ENCODE results near the gene ZNF189. TPM values are rescaled to one million over a fixed set of nuclear protein-coding genes. Genes with fewer than 3 reads are reported as not detected.

ZNF189 gene
- total RNA-seq, 3 donors from 2014 or later = 13.1 to 27.9 (median 17.7) TPM

DNA sequence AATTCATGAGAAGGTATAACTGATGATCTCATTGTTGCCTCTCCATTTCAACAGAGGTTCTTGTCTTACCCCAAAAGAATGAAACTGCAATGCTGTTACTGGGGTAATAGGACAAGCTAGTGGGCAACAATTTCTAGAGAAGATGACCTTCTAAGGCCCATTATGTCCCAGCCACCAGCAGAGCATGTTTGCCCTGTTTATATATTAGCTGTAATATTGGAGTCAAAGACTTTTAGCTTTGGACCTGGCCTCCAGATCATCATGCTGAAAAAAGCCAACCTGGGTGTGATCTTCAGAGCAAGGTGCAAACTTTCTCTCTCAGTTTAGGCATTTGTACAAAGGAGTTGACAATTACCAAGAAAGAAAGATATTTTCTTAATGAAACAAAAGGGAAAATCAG, 33.5 kb downstream of the ZNF189 start:
- intact Hi-C loops (cut with DNase I, micrococcal nuclease) = no loop called here
- H3K36me3 ChIP-seq (ENCODE audit: low read depth) = no peaks in the 10 kb centered on the region
- DNase-seq = no peak
- H3K9me3 ChIP-seq = no peaks in the 10 kb centered on the region
- ATAC-seq = no peak
- TF ChIP-seq, protein P1, sequence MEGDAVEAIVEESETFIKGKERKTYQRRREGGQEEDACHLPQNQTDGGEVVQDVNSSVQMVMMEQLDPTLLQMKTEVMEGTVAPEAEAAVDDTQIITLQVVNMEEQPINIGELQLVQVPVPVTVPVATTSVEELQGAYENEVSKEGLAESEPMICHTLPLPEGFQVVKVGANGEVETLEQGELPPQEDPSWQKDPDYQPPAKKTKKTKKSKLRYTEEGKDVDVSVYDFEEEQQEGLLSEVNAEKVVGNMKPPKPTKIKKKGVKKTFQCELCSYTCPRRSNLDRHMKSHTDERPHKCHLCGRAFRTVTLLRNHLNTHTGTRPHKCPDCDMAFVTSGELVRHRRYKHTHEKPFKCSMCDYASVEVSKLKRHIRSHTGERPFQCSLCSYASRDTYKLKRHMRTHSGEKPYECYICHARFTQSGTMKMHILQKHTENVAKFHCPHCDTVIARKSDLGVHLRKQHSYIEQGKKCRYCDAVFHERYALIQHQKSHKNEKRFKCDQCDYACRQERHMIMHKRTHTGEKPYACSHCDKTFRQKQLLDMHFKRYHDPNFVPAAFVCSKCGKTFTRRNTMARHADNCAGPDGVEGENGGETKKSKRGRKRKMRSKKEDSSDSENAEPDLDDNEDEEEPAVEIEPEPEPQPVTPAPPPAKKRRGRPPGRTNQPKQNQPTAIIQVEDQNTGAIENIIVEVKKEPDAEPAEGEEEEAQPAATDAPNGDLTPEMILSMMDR (IDR thresholded peaks at IDR 0.05) = no peak
- no peaks in the 10 kb centered on the region for H3K4me1 ChIP-seq (ENCODE audit: low read depth)
- no peak overlapping the region for H3K4me3 ChIP-seq

DNA sequence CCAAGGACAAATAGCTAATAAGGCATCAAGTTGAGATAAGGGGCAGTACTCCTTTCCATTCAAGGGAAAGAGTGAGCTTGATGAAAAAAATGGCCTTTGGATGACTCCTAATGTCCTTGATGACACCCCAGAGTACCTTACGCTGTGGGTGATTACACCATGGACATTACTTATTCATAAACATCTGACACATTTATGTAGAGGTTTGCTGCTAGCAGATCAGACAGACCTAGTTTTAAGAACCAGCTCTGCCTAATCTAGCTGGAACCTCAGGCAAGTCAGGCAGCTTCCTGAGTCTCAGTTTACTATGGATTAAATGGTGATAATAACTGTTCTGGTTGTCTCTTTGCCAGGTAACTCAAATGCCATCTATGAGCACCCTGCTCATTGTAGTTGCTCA, 34.1 kb downstream of the ZNF189 start:
- no peak for ATAC-seq
- TF ChIP-seq, protein P1 (IDR thresholded peaks at IDR 0.05) = no peak
- DNase-seq = no peak
- intact Hi-C loops (cut with DNase I, micrococcal nuclease) = no loop called here
- Histone ChIP-seq H3K9me3 (no peaks in the 10 kb centered on the region), H3K4me1 (ENCODE audit: low read depth) (no peaks in the 10 kb centered on the region), H3K4me3 (no peak overlapping the region), H3K36me3 (ENCODE audit: low read depth) (no peaks in the 10 kb centered on the region)

DNA sequence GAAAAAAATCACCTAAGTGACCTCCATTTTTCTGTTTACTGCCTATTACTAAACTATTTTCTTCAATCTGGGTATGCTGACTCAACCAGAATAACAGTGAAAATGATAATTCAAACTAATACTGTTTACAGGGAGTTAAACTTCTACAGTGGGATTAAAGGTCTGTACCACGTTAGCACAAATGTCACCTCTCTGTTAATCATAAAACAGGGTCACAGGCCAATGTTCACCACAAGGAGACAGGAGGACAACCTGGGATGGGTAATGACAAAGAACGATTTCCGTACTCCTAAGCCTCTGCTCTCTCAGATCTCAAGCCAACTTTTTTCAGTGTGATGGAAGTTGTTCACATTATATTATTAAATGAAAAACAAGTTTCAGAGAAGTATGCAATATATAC, 34.6 kb downstream of the ZNF189 start:
- no peaks in the 10 kb centered on the region for H3K9me3 ChIP-seq
- H3K36me3 ChIP-seq (ENCODE audit: low read depth) = no peaks in the 10 kb centered on the region
- intact Hi-C loops (cut with DNase I, micrococcal nuclease) = no loop called here
- TF ChIP-seq, protein P1 (IDR thresholded peaks at IDR 0.05) = no peak
- no peak overlapping the region for H3K4me3 ChIP-seq
- DNase-seq (no peak), ATAC-seq (no peak)
- no peaks in the 10 kb centered on the region for H3K4me1 ChIP-seq (ENCODE audit: low read depth)

DNA sequence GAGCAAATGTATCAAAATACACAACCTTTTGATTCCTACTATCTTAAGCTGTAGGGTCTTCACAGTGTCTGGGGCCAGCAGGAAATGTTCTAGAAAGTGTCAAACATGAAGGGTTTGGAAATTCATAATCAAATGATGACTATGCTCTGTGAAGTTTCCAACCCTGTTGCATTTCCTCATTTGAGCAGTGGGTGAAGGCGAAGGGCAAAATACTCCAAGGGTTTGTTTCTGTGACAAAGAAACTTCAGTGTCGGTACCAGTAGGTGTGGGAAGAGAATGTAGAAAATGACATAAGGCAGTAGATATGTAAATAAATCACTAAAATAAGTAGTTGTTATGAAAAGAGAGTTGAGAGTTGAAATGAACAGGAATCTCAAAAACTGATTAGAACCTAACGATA, 36.3 kb downstream of the ZNF189 start:
- H3K4me3 ChIP-seq = no peak overlapping the region
- ATAC-seq = peak; percentile 53
- TF ChIP-seq, protein P1 (IDR thresholded peaks at IDR 0.05) = no peak
- no peaks in the 10 kb centered on the region for H3K9me3 ChIP-seq
- DNase-seq = no peak
- H3K4me1 ChIP-seq (ENCODE audit: low read depth) = no peaks in the 10 kb centered on the region
- intact Hi-C loops (cut with DNase I, micrococcal nuclease) = no loop called here
- H3K36me3 ChIP-seq (ENCODE audit: low read depth) = no peaks in the 10 kb centered on the region

DNA sequence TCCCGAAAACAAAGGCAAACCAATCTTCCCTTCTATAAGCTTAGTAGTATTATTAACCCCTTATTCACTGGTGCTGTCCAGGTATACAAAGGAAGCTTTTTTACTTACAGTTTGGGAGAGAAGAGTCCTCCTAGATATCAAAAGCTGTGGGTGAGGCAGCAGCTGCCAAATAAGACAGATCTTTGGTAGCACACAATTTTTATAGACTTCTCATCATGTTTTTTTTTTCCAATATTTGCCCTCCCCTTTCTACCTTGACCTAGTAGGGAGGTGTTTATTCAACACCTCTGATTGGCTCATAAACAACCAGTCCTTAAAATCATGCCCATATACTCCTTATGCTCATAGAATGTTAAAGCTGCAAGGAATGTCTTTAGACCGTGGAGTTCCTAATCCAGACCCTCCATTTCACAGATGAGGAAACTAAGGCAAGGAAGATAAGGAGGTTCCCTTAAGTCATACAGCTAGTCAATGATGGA, 37.0 kb downstream of the ZNF189 start, which contains the start of gene ALDOB:
Gene ALDOB, minus strand, starts transcription at position 174 of the 479 bp plus-strand sequence. CDS start 4,887 bp downstream, outside the sequence.
- ATAC-seq = no peak
- Histone ChIP-seq H3K4me3 (no peak within 1 kb of the TSS), H3K4me1 (ENCODE audit: low read depth) (no peaks in the 10 kb centered on the region)

More for the DNA sequence above, 37.0 kb downstream of the ZNF189 start, which contains the start of gene ALDOB:
- H3K36me3 ChIP-seq (ENCODE audit: low read depth) = no peaks in the 10 kb centered on the region
- DNase-seq = no peak
- TF ChIP-seq, protein P1 (IDR thresholded peaks at IDR 0.05) = no peak
- intact Hi-C loops (cut with DNase I, micrococcal nuclease) = no loop called here
- H3K9me3 ChIP-seq = no peaks in the 10 kb centered on the region

All from mucosa of descending colon (tissue), 3 donors.